Stimulated activated CD8-positive, alpha-beta memory T cell treated with anti-CD3 and anti-CD28 coated beads, Interleukin-2, amount 100 ng/mL, for 1 hour (primary cell): ENCODE results near the gene DDX60.
"Not testable (repeated sequence)": the region's sequence is repeated elsewhere in the genome, so short reads cannot be mapped to it uniquely, and the experiment has no call there.

Experiments used
- DNase-seq, 2 donors: peaks; one replicate each; pipeline ENCODE4 v3.0.0-alpha.2; 2020; ENCODE audit warnings: low read depth in 2 of 2

Gene DDX60, protein sequence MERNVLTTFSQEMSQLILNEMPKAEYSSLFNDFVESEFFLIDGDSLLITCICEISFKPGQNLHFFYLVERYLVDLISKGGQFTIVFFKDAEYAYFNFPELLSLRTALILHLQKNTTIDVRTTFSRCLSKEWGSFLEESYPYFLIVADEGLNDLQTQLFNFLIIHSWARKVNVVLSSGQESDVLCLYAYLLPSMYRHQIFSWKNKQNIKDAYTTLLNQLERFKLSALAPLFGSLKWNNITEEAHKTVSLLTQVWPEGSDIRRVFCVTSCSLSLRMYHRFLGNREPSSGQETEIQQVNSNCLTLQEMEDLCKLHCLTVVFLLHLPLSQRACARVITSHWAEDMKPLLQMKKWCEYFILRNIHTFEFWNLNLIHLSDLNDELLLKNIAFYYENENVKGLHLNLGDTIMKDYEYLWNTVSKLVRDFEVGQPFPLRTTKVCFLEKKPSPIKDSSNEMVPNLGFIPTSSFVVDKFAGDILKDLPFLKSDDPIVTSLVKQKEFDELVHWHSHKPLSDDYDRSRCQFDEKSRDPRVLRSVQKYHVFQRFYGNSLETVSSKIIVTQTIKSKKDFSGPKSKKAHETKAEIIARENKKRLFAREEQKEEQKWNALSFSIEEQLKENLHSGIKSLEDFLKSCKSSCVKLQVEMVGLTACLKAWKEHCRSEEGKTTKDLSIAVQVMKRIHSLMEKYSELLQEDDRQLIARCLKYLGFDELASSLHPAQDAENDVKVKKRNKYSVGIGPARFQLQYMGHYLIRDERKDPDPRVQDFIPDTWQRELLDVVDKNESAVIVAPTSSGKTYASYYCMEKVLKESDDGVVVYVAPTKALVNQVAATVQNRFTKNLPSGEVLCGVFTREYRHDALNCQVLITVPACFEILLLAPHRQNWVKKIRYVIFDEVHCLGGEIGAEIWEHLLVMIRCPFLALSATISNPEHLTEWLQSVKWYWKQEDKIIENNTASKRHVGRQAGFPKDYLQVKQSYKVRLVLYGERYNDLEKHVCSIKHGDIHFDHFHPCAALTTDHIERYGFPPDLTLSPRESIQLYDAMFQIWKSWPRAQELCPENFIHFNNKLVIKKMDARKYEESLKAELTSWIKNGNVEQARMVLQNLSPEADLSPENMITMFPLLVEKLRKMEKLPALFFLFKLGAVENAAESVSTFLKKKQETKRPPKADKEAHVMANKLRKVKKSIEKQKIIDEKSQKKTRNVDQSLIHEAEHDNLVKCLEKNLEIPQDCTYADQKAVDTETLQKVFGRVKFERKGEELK (N-terminal part only)

DNA sequence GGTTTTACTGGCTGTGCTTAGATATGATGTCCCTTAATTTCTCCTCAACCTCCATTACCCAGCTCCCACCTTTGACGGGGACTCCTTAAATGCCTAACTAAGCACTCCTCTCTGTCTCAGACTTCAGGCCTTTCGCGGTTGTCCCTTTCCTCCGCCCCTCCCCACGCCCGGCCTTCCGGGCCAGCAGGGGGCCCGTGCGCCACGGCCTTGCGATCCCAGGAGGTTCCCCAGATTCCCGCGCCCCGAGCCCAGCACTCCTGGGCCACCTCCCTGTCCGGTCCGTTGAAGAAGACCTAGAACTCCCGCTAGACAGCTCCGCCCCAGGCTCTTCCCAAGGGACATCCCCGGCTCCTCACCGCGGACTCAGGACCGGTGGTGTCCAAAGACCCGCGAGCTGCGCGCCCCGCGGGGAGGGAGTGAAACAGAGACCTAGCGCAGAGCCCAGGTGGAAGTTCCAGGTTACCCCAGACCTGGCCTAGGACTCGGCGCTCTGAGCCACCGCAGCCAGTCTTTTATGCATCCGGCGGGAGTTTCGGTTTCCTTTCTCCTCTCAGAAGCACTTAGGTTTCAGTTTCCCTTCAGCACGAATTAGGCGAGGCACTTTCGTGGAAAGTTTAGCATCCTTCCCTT lies at the start of gene DDX60:
DDX60 (minus strand) TSS at position 487 of the 630 bp plus-strand sequence. CDS start 7,493 bp downstream, outside the sequence.
- DNase-seq: peak; percentile 65 to 80

DNA sequence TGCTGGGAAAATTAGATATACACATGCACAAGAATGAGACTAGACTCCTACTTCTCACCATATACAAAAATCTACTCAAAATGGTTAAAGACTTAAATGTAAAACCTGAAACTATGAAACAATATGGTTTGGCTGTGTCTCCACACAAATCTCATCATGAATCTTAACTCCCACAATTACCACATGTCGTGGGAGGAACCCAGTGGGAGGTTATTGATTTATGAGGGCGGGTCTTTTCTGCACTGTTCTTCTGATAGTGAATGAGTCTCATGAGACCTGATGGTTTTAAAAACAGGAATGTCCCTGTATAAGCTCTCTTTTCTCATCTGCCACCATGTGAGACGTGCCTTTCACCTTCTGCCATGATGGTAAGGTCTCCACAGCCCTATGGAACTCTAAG lies 48.5 kb upstream of the DDX60 start:
- no peak for DNase-seq

DNA sequence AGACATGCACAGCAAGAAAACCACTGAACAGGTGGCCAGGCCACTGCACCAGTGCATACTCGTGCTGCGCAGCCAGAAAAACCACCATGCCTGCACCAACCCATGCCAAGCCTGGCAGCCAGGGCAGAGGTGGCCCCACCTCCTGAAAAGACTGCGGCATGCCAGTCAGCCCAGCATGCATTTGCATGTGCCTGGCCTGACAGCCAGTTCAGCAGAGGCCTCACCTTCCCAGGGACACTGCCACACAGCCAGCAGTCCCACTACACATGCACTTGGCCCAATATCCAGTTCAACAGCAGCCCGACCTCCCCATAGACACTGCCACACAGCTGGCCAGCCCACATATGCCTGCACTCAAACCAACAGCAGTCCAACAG lies 43.5 kb upstream of the DDX60 start:
- DNase-seq: no peak

DNA sequence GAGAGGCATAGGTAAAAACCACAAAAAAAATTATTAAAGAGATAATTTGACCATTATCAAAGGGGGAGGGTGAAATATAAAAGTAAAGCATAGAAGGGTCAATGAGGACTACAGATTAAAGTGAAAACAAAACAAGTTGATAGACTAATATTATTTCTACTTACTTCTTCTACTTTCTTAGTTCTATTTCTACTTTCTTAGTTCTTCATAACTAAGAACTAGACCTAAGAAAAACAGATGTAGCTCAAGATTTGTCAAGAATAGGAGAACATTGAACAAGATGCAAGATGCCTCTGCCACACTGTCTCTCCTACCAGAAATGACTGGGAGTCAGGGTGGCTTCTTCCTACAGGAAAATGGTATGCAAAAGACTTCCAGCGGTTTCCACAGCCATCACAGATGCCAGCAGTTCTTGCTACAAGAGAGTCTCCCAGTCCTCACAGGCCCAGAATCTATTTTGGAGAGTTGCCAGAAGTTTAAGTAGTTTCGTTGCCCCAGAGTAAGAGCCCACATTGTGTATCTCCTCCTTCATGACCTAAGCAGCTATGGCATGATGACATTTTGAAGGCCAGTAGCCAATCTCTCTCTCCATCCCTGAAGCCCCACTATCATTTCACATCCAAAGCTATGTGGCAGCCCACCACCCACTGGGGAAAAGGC lies 42.9 kb upstream of the DDX60 start:
- DNase-seq: no peak

DNA sequence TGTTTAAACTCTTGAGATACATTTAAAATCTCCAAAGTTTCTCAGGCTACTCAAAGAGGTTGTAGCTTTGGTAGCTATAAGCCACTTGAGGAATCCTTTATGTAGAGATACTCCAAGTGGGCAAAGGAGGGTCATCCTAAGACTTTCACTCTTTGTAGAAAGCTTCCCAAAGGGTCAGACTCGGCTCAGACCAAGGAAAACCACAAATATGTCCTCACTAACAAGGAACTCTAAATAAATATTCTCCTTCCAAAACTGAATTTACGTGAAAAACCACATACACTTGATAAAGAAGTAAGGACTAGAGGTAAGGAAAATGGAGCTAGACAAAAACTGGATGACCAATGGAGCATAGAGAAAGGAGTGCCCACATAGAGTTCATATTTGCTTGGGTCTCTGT lies 41.7 kb upstream of the DDX60 start:
- DNase-seq: no peak

DNA sequence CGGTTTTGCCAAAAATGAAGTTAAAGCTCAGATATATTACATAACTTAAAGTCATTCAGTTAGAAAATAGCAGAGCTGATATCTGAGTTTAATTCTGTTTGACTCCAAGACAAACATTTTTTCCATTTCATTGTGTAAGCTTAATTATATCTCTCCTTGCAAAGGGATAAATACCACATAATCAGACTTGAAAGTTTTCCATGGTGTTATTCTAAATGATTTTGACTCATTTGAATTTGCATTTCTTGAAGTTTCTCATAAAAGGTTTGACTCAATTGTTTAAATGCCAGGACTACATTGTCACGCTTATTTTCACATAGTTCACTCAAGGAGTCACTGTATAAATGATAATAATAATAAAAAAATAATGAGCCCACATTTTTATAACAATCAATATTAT lies 39.4 kb upstream of the DDX60 start:
- no peak for DNase-seq

DNA sequence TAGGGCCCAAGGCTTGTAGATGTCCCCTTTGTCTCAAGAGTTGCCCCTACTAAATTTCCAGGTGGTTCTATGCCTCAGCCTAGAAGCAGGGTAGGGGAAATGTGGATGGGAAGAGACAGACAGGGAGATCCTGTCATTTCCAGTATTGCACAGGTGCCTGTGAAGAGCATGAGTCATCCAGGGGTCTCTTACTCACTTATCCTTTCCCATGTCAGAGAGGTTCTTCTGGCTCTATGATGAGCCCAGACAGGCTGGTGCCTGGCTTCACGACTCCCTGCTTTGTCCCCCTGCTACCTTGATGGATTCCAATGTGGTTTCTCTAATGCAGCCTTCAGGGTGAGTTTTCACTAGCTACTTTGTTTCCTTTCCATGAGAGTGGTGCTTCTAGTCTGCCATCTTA lies 35.2 kb upstream of the DDX60 start:
- no peak for DNase-seq

DNA sequence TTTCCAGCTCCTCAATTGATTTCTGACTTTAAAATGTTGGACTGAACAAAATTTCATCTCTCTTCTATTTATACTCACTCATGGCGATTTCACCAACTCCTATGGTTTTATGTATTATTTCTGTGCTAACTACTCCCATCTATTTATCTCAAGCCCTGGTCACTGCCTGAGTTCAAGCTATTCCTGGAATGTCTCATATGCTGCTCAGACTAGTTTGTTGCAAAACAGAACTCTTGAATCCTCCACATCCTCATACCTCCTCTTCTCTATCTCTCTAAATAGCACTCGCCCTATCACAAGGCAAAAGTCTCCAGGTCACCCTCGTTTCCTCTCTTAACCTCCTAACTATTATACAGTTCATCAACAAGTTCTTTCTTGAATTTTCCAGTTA lies 19.0 kb upstream of the DDX60 start:
- DNase-seq: no peak

DNA sequence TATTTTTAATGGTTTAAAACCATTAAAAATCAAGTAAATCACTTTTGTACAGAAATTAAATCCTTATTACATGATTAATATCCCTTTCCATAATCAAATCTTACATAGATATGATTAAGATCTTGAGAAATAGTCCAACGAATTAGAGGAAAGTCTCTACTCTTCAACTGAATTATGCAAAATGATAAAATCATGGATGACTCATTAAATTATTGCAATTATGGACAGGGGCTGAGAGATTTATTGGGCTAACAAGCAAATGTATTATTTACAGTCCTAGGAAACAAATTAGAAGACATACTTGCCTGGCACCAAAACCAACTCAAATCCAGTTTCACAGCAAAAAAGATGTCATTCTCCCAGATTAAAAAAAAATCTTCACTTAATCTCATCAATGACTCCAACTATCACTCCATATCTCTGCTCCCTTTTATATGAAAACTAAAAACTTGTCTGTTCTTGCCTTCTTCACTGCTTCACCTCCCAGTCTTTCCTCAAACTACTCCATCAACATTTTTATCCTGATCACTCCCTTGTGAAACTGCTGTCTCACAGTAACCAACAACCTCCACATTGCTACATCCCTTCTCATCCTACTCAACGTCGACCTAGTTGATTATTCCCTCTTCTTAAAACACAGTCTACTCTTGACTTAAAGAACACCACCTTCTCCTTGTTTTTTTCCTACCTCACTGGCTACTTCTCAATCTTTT lies 18.4 kb upstream of the DDX60 start:
- DNase-seq: no peak

DNA sequence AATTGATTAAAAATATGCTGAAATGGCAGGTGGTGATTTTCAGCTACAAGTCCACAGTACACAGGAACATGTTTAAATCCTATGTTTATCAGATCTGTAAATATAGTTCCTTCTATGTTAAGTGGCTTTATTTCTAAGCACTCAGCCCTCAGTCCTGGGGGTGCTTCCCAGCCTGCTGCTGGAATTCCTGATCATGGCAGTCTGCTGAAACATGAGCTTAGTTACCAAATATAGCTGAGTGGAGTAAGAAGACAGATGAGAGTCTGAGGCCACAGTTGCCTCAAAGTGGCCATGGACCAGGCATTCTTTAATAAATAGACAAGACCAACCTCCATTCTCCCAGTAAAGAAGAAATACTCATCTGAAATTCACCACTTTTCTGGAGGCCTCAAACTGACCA lies 17.1 kb upstream of the DDX60 start:
- DNase-seq: no peak

DNA sequence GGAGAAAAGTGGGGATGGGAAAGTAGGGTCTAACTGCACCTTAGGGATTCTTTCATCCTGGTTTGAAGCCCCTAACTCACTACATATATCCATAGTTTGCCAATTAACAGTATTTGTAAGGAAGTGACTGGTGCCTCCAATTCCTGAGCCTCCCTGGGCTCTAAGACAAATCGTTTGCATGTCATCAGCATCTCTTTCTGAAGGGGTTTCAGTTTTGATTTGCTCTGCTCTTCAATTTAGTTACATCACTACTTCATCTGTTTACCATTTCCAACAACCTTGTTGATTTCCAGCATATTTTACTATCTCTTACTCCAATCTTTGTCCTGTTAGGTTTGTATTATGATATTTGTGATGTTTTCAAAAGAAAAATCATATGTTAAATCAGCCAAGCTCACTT lies 15.5 kb upstream of the DDX60 start:
- DNase-seq: no peak

DNA sequence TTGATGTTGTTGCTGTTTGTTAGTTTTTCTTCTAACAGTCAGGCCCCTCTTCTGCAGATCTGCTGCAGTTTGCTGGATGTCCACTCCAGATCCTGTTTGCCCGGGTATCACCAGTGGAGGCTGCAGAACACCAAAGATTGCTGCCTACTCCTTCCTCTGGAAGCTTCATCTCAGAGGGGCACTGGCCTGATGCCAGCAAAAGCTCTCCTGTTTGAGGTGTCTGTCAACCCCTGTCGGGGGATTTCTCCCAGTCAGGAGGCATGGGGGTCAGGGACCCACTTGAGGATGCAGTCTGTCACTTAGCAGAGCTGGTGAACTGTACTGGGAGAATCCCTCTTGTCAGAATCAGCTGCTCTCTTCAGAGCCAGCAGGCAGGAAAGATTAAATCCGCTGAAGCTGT lies 12.0 kb upstream of the DDX60 start:
- DNase-seq: not testable (repeated sequence)

DNA sequence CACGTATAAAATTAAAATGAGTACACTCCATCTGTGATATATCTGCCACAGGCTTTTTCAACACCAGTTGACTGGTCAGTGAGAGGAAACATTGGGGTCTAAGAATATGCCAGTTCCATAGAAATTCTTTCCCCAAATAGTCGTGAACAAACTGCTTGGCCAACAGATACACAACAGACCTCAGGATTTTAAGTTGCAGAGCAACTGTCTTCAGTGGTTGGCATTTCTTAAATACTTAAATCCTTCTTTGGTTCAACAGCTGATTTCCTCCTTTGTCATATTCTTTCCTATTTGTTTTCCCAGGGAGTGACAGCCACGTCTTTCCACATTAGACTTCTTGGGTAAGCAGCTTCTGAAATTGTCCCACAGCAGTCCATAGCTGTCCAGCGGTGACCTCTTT lies 7.0 kb upstream of the DDX60 start:
- DNase-seq: no peak

DNA sequence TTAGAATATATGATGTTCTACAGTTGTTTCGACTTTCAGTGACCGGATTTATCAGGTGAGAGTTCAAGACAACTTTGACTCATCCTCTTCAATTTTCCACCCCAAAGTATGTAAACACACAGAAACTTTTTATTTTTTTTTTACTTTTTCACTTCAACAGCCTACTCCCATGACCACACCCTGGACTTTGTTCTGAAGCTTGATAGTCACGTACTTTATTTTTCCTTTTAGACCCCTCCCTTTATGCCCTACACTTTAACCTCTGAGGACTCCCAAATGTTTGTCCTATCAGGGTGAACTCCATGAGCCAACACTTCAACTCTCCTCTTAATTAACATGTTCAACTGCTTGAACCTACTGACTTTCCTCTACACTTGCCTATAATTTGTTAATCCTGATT lies 2.5 kb upstream of the DDX60 start:
- no peak for DNase-seq

DNA sequence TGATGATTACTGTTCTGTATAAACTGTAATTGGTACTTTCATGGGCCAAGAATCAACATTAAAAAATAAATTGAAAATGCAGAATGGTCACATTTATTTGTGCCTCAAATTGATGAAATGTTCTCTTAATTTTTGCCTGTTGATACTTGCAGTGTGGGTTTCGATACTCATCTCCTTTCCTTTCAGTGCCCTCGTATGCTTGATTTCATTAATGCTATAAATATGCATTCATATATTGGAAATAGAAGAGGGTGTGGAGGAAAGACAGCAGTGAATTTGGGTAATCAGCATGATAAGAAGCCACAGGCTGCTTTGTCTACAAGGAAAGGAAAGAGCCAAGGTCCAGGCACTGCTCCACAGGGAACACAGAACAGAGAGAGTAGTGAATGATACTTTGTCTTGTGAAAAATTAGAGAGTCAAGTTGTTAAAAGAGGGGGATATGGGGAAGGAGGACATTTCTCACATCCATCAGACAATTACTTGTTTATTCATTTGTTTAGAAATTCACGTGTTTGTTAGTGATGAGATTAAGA lies 1.0 kb upstream of the DDX60 start:
- no peak for DNase-seq

DNA sequence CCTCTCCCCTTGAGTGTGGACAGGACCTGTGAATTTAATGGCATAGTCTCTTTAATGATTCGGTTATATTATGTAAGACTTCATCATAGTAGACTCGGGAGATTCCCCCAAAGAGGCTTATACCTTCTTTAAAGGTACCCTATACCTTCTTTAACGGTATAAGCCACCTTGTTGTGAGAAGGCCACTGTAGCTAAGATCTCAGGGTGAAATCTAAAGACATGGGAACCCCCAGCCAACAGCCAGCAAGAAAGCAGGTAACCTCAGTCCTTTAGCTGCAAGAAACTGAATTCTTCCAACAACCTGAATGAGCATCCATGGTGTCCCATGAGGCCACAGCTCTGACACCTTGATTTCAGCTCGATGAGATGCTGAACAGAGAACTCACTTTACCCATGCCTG lies 931 bp downstream of the DDX60 start:
- no peak for DNase-seq

DNA sequence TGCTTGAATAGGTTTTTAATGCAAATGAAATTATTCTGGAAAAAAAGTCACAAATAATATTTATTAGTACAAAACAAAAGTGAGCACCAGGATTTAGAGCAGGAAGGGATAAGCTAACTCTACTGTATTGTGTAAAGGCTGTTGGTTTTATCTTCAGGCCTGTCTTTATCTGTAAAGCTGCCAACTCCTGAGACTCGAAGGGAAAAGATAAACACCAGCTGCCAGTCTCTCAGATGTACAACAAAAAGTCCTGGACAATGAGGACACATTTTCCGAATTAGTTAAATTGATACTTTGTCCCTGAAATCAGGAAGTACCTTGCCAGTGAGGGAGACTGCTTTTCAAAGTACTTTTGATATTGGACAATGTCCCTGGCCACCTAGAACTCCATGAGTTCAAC lies 8.8 kb downstream of the DDX60 start:
- no peak for DNase-seq

DNA sequence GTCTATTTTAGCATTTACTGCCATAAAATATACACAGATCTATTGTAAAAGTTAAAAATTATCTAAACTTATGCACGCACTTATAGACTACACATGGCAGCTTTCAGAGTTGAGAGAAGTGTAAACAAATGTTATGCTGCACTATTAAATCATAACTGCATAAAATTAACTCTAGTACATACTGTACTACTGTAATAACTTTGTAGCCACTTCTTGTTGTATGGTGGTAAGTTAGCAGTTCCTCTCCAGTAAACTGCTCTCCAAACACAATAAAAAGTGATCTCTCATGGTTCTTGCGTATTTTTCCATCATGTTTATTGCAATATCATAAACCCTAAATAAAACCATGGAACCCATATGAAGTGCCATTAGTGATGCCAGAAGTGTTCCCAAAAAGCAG lies 9.6 kb downstream of the DDX60 start:
- DNase-seq: no peak

DNA sequence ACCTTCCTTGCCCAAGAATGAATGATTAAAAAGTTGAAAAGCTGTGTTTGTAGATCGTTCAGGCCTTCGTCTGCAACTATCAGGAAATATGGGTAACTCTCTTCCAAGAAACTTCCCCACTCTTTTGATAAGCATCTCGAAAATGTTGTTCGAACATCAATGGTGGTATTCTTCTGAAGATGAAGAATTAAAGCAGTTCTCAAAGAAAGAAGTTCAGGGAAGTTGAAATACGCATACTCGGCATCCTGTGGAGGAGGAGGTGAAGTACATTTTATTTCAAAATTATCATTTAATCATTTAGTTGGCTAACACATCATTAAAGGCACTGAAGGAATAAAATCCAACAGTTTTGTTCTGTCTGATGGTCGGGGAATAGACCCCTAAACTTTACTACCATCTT lies 12.1 kb downstream of the DDX60 start:
- DNase-seq: no peak

DNA sequence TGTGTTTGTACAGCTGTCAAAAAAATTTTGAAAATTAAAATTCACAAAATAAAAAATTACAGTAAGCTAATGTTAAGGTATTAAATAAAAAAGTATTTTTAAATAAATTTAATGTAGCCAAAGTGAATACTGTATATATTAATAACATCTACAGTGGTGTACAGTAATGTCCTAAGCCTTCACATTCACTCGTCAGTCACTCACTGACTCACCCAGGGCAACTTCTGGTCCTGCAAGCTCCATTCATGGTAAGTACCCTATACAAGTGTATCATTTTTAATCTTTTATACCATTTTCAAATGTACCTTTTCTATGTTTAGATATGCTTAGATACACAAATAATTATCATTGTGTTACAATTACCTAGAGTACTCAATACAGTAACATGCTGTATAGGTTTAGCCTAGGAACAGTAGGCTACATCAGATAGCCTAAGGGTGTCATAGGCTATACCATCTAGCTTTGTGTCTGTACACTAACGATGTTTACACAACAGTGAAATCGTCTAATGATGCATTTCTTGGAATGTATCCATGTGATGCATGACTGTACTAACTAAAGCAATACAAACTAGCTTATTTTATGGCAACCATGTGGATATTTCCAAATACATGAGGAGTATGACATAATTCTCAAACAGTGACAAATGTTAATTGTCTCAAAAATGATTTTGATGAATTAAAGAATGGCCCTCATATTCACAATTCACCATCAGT lies 13.7 kb downstream of the DDX60 start:
- no peak for DNase-seq
